Stimulated activated naive CD4-positive, alpha-beta T cell treated with Interleukin-2 at 50 U/mL for 16 hours (primary cell): ENCODE measurements around the gene GPC6.
"Not testable (repeated sequence)": the region's sequence is repeated elsewhere in the genome, so short reads cannot be mapped to it uniquely, and the experiment has no call there.

Experiments
- DNase-seq: peaks from one replicate; lab custom pipeline; 2025; lab: John Stamatoyannopoulos, UW

The GPC6 gene

DNA sequence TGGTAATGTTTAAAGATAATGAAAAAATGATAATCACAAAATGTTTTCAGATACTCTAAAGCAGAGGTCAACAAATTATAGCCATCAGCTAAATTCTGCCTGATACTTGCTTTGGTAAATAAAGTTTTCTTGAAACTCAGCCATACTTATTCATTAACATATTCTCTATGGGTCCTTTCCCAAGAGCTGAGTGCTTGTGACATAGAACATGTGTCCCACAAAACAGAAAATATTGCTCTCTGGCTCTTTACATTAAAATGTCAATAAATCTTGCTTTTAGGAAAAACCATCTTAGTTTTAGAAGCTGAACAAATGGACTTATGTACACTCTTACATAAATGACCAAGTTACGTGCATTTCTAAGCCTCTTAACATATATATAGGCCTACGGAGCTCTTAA, 945.8 kb downstream of the GPC6 start:
- no peak for DNase-seq

DNA sequence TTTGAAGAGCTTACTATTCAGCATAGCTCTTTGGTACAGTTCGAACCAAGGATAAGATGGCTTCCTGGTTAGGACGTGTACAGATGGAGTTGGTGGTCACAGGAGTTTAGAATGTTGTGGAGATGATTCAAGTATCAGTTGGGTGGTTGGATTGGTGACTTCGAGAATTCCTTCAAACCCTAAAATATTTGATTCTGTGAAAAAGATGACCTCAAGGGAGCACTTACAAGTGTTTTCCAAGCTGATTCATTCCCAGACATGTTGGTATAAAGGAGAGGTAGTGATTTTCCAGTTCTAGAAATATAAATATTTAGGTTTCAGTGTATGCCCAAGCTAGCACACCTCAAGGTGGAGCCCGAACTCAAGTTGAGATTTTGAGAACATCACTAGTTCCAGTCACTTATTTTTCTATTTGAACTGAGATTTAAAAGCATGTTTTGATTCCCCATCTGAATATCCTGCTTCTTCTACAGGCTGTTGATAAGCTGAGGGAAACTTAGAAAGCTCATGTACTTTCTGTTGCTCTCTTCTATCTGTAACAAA, 946.8 kb downstream of the GPC6 start:
- no peak for DNase-seq

DNA sequence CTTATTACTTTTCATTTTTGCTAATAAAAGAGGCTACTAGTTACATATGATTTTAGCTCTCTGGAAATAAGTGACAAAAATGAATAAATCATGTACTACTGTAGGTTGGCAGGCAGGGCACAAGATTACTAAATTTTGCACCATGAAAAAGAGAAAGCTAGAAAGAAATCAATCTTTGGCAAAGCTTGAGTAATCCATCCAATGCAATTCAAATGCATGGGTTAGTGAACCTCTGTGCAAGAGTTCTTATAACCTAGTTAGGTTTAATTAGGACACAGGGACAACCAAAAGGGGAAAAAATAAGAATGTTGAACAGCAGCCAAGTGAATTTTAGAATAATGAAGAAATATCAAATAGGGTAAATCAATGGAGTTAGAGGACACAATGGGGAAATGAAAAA, 947.4 kb downstream of the GPC6 start:
- DNase-seq: no peak

DNA sequence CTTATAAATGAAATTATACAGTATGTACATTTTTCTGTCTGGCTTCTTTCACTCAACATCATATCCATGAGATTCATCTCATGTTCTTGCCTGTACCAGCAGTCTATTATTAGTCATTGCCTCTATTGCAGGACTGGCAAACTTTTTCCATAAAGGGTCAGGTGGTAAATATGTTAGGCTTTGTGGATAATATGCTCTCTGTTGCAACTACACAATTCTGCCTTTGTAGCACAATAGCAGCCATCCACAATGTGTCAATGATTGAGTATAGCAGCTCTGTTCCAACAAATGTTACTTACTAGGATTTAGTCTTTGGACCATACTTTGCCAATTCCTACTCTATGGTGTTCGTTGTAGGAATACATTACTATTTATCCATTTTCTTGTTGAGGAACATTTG, 948.5 kb downstream of the GPC6 start:
- no peak for DNase-seq

DNA sequence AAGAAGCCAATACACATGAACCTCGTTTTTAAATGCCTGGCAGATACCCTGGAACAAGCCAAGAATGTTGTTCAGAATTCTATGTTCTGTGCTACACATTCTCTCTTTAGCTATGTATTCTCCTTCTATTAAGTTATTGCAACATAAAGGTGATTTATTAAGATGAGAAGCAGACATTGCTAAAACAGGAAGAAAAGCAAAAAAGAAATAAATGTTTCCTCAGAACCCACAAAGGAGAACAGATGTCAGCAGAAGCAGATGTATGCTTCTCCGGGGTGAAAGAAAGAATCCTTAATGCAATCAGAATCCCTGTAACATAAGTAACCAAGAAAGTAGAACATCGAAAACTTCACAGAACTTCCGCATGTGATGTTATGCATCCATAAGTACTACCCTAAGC, 950.0 kb downstream of the GPC6 start:
- no peak for DNase-seq

DNA sequence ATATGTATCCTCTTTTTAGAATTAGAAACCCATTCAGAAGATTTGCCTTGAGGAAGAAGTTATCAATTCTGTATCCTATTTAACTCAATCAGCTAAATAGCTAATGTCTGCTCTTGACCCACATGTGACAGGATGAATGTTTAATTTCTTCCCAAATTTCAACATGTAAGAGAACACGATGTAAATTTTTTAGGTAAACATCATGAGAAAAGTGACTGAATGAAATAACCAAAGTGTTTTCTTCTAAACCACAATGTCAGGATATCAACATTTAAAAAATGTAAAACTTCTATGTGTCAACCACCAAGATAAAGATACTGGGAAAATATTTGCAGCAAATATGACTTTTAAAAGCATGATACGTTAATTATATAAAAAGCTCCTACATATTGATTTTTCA, 950.4 kb downstream of the GPC6 start:
- no peak for DNase-seq

DNA sequence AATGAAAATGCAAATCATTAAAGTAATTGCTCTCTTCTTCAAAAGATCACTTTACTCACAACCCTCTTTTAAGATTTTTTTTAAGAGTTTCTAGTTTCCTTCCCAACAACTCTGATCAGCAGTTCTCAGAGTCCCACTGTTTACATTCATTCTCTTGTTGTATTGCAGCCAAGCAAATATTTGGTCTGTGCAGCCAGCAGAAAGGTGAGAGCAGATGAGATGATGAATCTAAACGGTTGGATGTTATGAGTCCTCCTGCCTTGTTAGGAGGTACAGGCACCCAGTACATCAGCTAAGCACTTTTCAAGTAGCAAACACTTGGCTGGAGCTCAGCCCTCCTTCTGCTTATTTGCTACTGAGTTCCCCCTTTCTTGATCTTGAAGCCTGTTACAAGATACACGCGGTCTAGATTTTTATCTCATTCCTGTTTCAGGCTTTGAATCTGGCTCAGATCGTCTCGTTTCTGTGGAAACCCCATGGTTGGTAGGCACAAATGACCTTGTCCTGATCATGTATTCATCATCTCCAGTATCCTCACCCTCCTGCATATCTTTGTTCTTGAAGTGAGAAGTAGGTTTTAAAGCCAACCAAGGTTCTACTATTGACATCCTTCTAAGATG, 952.1 kb downstream of the GPC6 start:
- no peak for DNase-seq

DNA sequence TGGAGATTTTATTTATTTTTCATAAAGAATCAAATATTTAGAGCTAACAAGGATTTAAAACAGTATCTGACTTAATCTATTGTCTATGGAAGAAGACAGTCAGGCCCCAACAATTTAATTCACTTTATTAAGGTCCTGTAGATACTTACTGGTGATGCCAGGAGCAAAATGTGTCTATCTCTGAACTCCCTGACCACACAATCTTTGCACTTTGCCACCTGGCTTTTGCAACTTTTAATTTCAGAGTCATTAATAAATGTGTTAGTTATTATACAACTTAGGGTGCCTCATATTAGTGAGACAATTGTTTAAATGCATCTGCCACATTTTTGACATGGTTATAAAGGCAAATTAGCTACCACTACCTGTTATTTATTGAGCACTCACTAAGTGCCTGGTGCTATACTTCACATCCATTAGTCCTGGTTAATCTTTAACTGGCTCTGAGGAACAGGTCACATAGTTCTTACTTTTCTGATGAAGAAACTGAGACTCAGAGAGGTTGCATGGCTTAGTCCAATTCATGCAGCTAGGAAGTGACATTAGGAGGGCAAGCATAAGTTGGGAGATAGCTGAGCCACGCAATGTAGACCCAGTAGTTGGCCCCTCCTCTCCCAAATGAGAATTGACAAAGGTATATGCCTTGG, 955.0 kb downstream of the GPC6 start:
- DNase-seq: no peak

DNA sequence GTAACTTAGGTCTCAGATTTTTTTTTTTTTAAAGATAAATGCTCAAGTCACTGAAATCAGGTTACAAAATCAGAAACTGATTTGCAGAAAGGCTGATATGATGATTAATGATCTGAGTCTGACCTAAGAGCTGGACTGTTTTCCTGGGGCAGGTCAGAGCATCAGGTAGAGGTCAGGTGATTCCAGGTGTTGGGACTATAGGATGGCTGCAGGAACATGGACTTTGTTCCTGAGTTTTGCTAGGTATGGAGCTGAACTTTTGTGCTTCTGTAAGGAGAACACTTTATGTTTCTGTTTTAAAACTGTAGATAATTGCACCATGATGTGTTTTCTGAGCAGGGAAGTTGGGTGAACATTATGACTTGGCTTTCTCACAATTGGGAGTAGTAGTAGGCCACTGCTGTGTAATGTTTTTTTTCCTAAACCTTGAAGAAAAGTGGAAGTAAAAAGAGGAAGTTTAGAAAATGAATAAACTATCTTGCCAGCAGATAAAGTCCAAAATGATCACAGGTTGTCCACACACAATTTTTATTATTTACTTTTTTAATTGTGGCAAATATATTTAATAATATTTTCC, 955.7 kb downstream of the GPC6 start:
- DNase-seq: no peak

DNA sequence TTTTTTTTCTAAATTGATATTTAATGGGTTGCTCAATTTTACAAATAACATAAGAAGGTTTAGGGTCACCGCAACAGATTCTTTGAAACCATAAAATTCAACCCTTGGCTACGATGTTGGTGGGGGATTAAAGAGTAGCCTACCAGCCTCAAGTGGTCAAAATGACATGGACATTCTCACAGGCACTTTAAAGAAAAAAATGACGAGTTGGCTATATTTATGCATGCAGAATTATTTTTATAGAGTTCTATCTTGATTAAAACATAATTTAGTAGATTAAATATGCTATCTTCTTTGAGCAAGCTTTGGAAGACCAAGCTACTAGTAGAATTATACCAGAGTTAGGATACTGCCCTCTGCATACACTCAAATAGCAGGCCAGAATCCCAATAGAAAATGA, 959.9 kb downstream of the GPC6 start:
- DNase-seq: no peak

DNA sequence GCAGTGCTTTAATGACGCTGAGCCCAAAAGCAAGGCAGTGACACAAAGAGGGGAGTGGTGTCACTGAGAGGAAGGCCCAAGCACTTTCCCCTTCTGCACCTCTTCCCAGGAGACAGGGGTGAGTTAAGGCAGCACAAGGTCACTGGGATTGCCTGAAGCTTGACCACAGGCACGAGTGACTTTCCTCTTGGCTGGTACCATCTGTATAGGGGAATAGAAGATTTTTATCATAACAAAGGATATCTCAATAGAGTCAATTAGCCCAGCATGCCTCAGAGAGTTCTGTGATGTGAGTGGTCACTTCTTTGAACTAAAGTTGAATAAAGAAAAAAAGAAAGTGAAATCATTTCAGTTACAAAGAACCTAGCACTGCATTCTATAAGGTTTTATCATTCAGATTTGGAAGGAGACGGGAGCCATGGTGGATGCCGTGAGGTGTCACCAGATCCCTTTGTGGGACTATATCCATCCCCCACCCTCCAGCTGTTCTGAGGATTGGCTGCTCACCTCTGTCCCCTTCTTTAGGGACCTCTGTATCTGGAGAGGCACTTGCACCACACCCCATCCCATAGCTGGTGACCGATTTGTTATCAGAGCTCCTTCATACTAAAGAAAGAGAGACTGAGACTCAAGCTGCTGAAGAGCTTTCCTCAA, 961.7 kb downstream of the GPC6 start:
- no peak for DNase-seq

DNA sequence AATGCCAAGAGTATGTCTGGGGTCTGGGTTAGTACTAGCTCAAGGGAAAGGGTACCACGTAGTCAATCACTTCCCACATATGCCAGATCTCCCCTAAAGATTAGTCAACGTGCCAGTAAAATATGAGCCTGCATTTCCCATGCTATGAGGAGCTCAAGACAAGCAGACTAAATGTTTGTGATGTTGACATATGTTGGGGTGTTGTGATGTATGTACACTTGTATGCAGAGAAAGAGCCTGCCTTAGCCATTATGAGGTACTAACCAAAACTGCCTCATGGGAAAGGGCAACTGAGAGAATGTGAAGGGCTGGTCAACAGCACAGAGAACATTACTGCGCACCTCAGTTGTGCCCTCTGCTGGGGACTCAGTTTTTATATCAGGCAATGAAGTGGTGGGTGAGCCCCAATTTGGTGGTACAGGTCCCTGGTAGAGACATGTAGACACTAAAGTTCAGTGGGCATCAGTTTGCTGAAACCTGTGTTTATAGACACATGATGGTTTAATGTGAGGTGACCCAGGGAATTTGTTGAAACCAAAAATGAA, 965.9 kb downstream of the GPC6 start:
- no peak for DNase-seq

DNA sequence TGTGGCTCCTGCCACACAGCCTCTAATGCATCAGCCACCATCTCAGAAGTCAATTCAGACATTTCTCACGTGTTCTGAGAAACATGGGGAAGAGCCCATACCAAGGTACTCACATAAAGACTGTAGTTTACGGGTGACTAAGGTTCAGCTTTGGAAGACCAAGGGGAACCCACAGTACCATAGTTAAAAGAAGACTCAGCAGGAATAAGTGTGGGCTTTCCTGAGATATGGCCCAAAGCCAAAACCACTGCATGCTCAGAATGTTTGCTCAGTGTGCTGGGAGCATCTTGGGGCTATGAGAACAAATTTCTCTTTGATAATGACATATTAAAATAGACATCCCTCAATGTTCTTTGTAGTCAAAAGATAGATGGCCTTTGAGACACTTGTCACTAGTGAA, 969.1 kb downstream of the GPC6 start:
- no peak for DNase-seq

DNA sequence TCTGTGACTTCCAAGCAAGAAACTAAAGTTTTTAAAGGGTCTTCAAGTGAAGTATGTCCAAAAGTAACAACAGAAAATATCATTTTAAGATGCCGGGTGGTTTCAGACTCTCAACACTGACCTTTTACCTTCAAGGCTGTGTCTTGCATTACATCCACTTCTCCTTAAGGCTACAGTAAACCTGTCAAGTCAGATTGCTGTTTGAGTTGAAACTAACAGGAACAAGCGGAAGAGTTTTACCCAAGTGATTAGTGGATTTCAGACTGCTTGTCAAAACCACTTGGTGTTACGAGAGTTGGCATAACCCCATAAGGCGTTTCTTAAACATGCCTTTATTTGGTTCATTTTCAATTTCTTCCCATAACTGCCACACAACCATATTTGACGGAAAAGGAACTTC, 969.8 kb downstream of the GPC6 start:
- no peak for DNase-seq

DNA sequence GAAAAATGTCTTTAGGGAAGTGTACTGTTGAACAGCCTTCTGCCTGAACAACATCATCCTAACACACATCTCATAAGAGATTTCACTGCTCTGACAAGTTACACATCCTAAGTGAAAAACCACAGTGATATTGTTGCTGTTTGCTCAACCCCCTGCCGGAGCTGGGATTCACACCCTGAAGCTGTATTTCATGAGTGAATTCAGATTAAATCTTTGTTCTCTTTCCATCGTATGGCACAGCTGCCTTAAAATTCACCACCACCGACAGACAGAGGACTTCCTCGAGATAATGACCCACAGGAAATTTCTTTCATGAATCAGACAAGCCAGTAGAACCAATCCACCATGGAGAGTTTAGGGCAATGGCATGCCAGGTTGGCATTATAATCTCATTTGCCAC, 972.1 kb downstream of the GPC6 start:
- DNase-seq: no peak

DNA sequence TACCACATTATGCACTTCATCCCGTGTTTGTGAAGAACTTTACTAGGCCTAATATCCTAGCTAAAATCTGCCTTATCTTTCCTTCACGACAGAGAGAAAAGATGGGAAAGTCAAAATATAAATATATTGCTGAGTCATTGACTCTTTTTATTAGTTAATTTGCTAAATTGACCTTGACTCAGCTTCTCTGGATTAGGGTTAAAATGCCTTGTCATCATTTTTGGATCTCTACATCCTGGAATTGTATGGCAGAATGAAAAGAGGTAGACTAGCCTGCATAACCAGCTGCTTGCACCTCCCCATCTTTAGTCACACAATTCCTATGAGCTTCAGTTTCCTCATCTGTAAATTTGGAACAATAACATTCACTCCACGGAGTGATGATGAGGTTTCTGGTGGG, 972.5 kb downstream of the GPC6 start:
- no peak for DNase-seq

DNA sequence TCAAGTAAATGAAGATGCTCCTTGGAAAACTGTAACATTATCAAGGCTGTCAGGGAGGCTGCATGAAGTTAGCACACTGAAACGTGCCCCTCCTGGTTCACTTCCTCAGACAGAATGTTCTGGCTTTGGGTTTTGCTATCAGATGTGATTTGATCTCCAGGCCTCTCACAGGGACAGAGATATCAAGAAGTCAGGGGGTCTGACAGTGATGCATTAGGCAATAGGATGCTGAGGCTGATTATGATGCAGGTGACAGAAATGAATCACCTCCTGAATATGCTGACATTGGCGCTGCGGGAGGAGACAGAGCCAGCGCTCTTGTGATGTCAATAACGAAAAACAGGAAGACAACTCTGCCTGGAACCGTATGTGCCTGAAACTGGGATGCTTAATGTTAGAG, 974.4 kb downstream of the GPC6 start:
- DNase-seq: no peak

DNA sequence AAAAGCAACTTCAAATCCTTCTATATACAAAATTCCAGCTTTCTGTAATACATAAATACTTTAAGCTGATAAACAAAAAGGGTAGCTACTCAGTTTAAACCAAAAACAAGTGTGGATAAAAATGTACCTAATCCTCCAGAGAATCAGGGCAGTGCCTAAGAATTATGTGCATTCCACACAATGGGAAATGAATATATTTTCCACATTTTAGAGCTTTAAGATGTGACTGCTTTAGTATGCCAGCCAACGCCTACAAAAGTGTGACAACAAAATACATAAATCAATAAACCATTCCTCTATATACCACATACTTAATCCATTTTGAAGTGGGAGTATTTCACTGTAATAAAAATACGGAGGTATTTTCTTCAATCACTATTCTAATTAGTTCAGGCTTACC, 977.6 kb downstream of the GPC6 start:
- DNase-seq: no peak

DNA sequence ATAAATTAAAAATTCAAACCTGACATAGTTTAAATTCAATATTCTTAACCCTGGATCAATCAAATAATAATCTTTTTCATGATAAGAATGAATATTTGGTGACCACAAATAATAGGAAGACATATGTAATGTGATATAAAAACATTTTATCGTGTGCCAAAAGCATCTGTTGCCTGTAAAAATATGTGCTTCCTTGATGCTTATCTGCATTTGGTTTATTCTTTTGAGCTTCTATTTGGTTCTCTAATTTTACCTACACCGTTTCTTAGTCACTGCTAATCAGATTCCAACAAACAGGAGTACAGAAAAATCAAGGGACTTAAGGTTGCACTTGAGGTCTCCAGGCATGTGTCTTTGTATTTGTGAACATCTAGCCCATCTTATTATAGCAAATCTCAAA, 978.3 kb downstream of the GPC6 start:
- no peak for DNase-seq

DNA sequence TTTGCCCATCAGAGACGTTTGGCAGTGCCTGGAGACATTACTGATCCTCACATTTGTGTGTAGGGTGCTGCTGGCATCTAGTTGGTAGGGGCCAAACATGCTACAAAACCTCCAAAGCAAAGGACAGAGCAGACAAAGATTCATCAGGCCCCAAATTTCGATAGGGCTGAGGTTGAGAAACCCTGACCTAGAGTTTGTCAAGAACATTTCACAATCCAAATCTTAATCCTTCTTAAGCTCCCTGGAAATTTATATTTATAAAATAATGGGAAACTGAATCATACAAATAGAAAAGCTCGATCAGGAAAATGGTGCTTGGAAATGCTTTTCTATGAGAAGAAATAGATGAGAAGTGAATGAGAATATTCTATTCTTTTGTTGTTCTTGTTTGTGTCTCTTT, 979.3 kb downstream of the GPC6 start:
- no peak for DNase-seq

DNA sequence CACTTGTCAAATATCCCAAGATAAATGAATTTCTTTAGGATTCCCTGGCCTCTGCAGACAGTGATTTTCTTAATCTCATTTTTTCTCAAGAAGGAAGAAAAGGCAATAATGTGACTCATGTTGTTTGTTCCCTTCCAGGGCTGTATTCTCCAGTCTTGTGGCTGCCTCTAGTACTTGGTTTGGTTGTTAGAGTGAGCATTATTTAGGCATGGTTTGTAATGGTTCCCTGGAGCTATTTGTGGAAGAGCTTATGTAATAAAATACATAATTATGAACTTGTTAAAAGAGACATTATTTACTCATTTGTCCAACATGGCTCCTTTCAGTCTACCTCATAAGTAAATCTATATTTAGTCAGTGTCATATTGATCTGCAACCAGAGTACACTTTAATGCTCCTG, 982.5 kb downstream of the GPC6 start:
- DNase-seq: no peak

DNA sequence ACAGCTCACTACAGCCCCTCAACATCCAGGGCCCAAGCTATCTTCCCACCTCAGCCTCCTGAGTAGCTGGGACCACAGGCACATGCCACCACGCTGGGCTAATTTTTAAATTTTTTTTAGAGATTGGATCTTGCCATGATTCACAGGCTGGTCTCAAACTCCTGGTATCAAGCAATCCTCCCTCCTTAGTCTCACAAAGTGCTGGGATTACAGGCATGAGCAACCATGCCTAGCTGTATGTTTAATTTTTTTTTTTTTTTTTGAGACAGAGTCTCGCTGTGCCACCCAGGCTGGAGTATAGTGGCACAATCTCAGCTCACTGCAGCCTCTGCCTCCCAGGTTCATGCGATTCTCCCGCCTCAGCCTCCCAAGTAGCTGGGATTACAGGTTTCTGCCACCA, 983.3 kb downstream of the GPC6 start:
- not testable (repeated sequence) for DNase-seq

DNA sequence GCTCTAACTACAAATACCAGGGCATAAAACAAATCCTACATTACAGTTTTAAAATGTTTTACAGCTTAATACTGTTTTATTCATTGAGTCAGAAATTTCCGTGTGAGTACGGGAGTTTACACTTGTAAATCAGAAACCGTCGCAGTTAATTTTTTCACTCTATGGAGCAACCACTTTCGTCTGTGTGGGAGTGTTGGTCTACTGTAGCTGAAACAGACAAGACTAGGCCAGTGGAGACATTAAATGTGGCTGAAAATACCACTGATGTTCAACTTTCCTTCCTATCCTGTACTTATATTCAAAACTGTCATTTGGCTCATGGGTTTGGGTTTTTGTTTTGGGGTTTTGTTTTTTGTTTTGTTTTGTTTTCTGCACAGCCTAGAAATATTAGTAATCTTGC, 984.2 kb downstream of the GPC6 start:
- no peak for DNase-seq
